GM23338 (cell line): ENCODE measurements around the gene OFD1.

Experiments
- EZH2 ChIP-seq: fragments of 200-600 bp; sonication (generic); IDR thresholded peaks from one replicate; pipeline ENCODE4 v1.8.0; 2017; ENCODE audit warnings: antibody characterized with exemption, mild to moderate bottlenecking, low read depth; ENCODE audit not compliant: unreplicated experiment
- POLR2AphosphoS5 ChIP-seq: IDR thresholded peaks from 2 replicates; pipeline ENCODE4 v1.6.1; 2016; ENCODE audit warnings: antibody characterized with exemption, low read depth
- TF ChIP-seq, protein P1 (sequence below), 2 experiments: fragments of 200-600 bp in 1 of 2; sonication (generic) in 1 of 2; conservative IDR thresholded peaks; 2 replicates each; pipeline versions ENCODE4 v1.5.1 to v1.6.1; 2016 to 2017; ENCODE audit warnings: antibody characterized with exemption in 2 of 2, low read depth in 2 of 2, mild to moderate bottlenecking in 2 of 2, moderate library complexity in 1 of 2

DNA sequence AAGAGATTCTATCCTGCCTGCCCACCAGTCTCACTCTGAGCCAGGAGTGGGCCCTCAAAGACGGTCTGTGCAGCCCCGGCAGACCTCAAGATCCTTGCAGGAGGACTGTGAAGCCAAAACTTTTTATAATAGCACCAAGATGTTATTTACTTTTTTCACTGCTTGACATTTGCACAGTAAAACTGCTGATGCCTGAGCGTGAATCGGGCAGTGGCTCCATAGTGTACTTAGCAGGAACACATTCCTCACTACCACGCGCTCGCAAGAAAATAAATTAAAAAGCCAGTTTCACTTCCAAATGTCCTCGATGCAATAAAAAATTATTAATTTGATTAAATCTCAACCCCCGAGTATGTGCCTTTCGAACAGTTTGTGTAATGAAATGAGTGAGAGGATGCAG lies 59.9 kb downstream of the OFD1 start:
- TF ChIP-seq, protein P1, sequence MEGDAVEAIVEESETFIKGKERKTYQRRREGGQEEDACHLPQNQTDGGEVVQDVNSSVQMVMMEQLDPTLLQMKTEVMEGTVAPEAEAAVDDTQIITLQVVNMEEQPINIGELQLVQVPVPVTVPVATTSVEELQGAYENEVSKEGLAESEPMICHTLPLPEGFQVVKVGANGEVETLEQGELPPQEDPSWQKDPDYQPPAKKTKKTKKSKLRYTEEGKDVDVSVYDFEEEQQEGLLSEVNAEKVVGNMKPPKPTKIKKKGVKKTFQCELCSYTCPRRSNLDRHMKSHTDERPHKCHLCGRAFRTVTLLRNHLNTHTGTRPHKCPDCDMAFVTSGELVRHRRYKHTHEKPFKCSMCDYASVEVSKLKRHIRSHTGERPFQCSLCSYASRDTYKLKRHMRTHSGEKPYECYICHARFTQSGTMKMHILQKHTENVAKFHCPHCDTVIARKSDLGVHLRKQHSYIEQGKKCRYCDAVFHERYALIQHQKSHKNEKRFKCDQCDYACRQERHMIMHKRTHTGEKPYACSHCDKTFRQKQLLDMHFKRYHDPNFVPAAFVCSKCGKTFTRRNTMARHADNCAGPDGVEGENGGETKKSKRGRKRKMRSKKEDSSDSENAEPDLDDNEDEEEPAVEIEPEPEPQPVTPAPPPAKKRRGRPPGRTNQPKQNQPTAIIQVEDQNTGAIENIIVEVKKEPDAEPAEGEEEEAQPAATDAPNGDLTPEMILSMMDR (conservative IDR thresholded peaks at IDR 0.05; ENCODE audit: low read depth in 2 of 2), result no peak
- TF ChIP-seq POLR2AphosphoS5 (no peak), EZH2 (no peak)
